NOMO-1 treated with DMSO at 0.1 percent for 48 hours (cell line): ENCODE results near the gene ST3GAL3.

Experiments
- DNase-seq: peaks from one replicate; lab custom pipeline; 2025; ENCODE audit not compliant: unreplicated experiment; lab: John Stamatoyannopoulos, UW

ST3GAL3 gene

GRCh38 chr1:43873851-43874250, 166.5 kb downstream of the ST3GAL3 start:
- DNase-seq = no peak

DNA sequence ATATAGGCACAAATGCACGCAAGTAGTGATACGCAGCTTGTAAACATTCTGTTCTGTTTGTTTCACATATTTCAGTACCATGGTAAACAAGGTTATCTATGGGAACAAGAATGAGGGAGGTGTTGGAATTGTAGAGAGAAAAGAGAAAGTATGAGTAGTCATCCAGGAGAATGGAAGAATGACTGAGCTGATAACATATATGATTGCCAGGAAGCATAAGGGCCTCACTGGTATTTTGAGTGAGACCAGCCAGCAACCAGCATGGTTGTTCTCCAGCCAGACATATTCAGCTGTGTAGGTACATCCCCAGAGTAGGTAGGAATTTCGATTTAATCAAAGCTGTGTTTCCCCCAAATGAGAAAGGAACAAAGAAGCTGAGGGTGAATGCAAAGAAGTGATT, 167.4 kb downstream of the ST3GAL3 start:
- DNase-seq = no peak

- no peak for DNase-seq
Measured at GRCh38 chr1:43875331-43875730, 168.0 kb downstream of the ST3GAL3 start.

DNA sequence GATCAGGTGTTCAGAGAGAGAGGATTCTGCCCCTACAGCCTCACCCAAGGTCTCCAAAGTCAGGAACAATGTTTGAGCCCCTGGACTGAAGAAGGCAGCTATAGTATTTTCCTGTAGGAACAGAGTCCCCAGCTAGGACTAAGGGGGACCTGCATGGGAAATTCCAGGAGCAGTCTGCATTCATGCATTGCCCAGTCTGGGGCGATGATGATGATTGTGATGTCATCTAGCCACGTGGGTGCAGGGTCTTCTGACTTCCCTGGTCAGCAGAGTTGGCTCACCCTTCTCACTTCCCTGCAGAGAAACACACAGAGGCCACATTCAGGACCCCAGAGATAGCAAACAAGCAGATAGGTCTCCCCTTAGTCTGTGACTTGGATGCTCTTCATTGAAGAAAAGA, 169.8 kb downstream of the ST3GAL3 start:
- DNase-seq = no peak

DNA sequence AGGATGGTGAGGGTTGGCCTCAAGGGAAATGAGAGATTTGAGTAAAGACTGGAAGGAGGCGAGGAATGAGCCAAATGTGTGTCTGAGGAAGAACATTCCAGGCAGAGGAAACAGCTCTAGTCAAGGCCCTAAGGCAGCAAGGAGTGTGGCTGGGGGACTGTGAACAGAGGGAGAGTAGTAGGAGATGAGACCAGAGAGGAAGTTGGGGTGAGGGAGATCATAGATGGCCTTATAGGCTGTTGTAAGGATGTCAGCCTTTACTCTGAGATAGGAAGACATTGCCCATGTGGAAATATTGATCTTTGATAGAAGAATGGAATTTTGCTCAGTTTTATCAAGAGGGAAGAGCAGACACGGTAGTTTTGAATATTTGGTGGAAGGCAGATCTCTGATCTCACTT, 171.1 kb downstream of the ST3GAL3 start:
- no peak for DNase-seq

DNA sequence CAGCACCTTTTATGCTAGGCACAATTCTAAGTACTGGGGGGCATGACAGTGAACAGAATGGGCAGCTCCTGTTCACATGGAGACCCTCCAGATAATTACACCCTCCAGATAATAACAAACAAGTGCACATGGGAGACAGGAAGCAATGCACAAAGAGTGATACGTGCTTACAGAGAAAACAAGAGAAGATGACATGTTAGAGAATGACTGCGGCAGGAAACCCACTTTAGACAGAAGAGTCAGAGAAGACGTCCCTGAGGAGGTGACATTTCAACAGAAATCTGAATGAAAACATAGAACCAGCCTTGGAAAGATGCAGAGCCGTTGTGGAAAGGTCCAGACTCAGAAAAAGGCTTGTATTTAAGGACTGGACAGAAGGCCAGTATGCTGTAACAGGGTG, 171.5 kb downstream of the ST3GAL3 start:
- no peak for DNase-seq

DNA sequence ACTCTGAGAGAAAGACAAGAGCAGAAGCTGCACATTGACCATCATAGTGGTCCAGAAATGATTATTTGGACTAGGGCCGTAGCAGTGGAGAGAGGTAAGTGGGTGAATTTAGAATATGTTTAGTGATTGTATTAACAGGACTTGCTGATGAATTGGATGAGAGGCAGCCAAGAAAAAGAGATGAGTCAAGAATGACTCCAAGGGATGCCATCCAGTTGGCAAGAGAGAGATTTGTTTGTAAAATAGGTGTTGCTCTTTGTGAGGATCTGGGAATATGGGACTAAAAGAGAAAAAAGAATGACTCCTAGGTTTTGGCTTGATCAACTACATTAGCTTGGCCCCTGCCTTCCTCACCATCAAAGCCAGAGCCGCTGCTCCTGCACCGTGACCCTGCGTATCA, 172.1 kb downstream of the ST3GAL3 start:
- no peak for DNase-seq

DNA sequence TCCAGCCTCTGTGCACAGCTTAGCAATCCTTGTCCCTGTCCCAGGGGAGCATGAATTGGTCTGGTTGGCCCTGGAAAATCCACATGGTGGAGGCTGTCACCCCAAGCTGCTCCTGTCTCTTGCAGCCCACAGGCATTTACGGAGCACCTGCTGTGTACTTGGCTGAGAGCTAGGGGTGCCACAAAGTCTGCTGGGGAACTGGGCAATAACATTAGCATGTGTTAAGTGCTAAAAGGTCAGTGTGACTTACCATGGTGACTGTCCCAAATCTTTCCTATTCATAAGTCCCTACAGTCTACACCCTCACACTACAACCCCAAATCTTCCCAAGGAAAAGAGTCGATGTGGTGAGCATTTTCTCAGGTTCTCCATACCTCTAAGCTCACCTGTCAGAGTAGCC, 172.7 kb downstream of the ST3GAL3 start:
- no peak for DNase-seq

- DNase-seq = no peak
Measured at GRCh38 chr1:43880604-43881003, 173.3 kb downstream of the ST3GAL3 start.

- DNase-seq = no peak
Measured at GRCh38 chr1:43881415-43881814, 174.1 kb downstream of the ST3GAL3 start.

- DNase-seq = no peak
Measured at GRCh38 chr1:43882763-43883162, 175.4 kb downstream of the ST3GAL3 start.

DNA sequence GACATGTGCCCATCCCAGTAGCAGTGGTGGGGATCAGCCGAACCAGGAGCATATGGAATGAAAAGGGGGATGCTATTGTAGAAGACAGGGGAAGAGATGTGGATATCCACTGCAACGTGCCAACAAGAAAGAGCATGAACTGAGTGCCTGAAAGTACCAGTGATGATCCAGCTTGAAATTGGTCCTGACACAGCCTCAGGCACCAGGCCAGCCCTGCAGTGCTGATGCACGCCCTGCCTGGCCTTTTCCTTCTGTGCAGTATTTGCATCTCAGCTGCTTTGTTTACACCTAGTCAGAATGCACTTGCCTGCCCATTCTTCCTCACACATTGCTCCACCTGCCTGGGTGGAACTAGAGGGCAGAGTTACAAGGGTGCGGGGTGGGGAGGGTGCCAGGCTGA, 176.0 kb downstream of the ST3GAL3 start:
- no peak for DNase-seq

GRCh38 chr1:43885279-43885801, 178.0 kb downstream of the ST3GAL3 start:
- DNase-seq = no peak

DNA sequence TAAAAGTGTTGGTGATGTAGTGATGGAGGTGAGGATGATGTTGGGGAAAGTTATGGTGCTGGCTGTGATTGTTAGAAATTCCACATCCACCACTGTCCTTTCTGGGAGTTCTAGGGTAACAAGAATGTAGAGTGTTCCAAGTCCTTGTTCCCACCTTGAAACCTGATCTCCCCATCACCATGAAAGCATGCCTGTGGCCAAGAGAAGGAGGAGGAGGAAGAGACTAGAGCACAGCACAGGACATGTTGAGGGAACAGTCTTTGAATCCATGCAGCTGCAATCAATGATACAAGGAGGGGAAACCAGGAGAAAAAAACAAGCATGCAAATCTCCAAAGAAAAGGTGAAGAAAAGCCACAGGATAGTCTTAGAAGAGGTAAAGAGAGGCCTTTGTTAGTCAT, 180.4 kb downstream of the ST3GAL3 start:
- no peak for DNase-seq

DNA sequence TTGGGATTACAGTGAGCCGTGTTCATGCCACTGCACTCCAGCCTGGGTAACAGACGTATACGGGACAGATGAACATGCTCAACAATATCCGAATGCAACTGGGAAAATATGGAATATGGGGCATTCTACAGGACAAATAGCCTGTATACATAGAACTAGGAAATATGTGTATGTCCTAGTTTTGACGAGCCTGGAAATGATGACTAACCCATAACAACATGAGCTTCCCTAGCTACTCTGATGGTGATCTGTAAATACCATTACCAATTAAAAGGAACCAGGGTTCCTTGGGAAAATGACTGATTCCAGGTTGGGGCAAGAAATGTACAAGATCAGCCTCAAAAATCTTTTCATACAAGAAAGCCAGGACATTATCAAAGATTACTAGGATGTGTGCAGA, 183.5 kb downstream of the ST3GAL3 start:
- DNase-seq = no peak

DNA sequence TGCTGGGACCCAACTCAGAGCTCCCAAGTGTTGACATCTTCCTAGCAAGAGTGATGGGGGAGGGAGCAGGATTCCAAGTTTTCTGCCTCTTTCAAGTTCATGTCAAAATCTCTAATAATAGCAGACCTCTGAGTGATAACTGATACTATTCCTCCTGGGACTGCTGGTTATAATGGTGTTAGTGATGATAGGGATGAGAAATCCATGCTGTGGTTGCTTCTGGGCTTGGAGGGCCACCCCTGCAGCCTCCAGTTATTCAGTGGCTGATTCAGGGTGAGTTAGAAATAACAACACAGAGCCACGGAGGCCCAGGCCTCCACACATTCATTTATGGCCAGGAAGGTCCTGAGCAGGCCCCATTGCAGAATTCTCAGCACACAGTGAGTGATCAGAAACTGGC, 185.7 kb downstream of the ST3GAL3 start:
- DNase-seq = no peak

- no peak for DNase-seq
Measured at GRCh38 chr1:43898981-43899380, 191.6 kb downstream of the ST3GAL3 start.

DNA sequence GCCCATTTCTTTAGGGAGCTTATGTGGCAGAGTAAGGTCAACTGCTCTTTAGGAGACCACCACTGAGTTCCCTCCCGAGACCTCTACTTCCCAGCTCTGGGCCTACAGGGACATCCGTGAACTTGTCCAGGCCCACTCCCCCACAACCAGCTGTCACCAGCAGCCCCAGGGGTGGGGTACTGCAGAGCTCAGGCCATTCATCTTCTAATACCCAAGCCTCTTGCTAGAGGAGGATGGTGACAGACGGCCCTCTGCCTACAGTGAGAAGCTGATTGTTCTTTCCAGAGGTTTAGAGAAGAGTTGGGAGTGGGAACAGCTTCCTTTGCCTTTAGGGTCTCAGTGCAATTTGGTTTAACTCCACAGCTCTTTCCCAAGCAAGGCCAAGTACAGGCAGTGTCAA, 193.1 kb downstream of the ST3GAL3 start:
- DNase-seq = no peak

DNA sequence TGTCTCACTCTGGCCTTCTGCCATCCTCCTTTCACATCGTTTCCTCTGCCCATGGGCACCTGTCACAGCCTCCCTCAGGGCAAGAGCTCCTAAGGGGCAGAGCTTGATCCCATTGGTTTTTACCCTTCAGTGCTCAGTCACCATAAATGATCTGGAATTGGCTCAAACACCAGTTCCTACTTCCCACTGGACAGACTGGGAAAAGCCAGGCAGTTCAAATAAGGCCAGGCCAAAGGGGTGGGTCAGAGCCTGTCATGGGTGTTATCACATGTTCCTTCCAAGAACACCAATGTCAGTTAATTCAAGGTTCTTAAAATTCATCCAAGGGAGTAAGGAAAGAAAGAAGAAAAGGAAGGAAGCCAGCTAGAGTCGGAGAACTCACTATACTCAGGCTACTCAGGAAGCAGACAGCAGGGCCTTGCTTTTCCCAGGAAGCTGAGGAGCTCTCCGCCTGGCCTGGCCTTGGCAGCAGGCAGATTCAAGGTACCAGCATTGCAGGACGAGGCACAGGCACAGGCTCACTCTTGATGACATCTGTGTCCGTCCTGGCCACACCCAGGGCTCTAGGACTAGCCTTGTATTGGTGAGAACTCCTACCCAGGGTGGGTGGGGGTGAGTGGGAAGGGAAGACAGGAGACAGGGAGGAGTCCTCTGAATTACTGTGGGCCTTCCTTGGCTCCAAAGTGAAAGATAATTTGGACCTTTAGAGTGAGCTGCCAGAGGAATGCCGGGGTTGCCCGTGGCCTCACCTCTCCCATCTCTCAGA, 194.0 kb downstream of the ST3GAL3 start:
- no peak for DNase-seq

DNA sequence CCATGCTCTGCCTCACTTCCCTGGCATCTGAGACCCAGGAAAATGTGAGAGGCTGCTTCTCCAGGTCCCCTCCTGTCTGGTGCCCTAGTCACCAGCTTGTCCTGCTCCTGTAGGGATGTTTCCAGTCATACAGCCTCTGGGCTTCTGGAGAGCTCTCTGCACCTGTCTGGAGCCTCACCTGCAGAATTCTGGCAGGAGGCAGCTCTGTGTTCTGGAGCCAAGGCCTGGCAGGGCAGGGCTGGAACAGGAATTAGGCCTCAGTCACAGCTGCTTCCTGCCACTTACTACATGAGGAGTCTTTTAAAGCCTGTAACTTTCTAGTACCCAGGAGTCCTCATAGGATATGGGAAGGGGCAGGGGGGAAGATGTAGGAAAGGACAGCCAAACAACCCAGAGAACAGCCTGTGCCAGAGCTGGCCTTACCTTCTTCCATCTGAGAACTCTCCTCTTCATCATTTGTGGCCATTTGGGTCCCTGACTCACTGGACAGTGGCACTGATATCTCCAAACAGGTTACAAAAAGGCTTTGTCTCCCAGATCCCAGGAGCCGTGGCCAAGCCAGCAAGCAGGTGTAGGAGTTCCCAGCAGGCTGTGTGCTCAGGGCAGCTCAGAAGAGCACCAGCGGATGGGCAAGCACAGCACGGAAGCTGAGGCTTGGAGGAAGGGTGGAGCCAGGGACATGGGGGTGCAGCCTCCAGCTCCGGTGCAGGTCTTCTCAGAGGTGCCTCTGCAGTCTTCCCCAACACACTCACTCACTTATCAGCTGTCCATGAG, 194.9 kb downstream of the ST3GAL3 start:
- no peak for DNase-seq

- DNase-seq = no peak
Measured at GRCh38 chr1:43904660-43905551, 197.6 kb downstream of the ST3GAL3 start.
